IMR-90 (cell line): Measurements from ENCODE around the gene CENPN. TPM values are rescaled to one million over a fixed set of nuclear protein-coding genes. Genes with fewer than 3 reads are reported as not detected.

ENCODE experiments used
- ATAC-seq: fragments of 200-7000 bp; cut with Tn5 transposase; 2 replicates; pipeline ENCODE4 v1.9.1; 2020; ENCODE audit warnings: low read depth, mild to moderate bottlenecking, moderate library complexity
- BruUV-seq: library from RNA; stranded (reverse); fragments of 400-500 nt; replicated peaks from 2 replicates; lab custom pipeline; 2021; lab: Mats Ljungman, UMichigan
- CTCF ChIA-PET: fragments of 300-600 bp; formaldehyde crosslinking; extraction: SDS; loops from one replicate; lab custom pipeline; 2021; ENCODE audit warnings: antibody characterized with exemption; lab: Yijun Ruan, JAX
- POLR2A ChIA-PET: fragments of 300-600 bp; sonication (Branson Sonifier 250); formaldehyde crosslinking; loops from one replicate; lab custom pipeline; 2022; ENCODE audit warnings: antibody characterized with exemption; ENCODE audit not compliant: unreplicated experiment; lab: Charles Lee
- DNase-seq: peaks from one replicate; pipeline ENCODE4 v3.0.0; 2013
- H2AFZ ChIP-seq: replicated peaks from 2 replicates; pipeline ENCODE3; 2013; ENCODE audit warnings: low read length, mild to moderate bottlenecking; ENCODE audit not compliant: poor library complexity
- H2AK5ac ChIP-seq: 2 replicates; pipeline ENCODE4 v1.6.1; 2013; ENCODE audit warnings: low read depth, low read length, inconsistent platforms
- H2AK9ac ChIP-seq: replicated peaks from 2 replicates; pipeline ENCODE3; 2013; ENCODE audit warnings: mild to moderate bottlenecking, low read depth, low read length, moderate library complexity; ENCODE audit not compliant: poor library complexity
- H2BK120ac ChIP-seq: 2 replicates; pipeline ENCODE4 v1.6.1; 2013; ENCODE audit warnings: low read depth, low read length, inconsistent platforms
- H2BK15ac ChIP-seq: 3 replicates; pipeline ENCODE4 v1.6.1; 2013; ENCODE audit warnings: low read depth, low read length, inconsistent platforms
- H2BK20ac ChIP-seq: 2 replicates; pipeline ENCODE4 v1.6.1; 2013; ENCODE audit warnings: low read depth, mild to moderate bottlenecking, inconsistent platforms, low read length, moderate library complexity
- H2BK5ac ChIP-seq: 2 replicates; pipeline ENCODE4 v1.6.1; 2013; ENCODE audit warnings: mild to moderate bottlenecking, low read depth, low read length, inconsistent platforms; ENCODE audit not compliant: poor library complexity, severe bottlenecking
- H3K14ac ChIP-seq: replicated peaks from 2 replicates; pipeline ENCODE4 v1.6.1; 2013; ENCODE audit warnings: low read depth, low read length, inconsistent platforms
- H3K18ac ChIP-seq: 2 replicates; pipeline ENCODE4 v1.6.1; 2013; ENCODE audit warnings: low read depth, low read length, control low read depth
- H3K23ac ChIP-seq: 2 replicates; pipeline ENCODE4 v1.6.1; 2013; ENCODE audit warnings: low read depth, low read length, inconsistent platforms
- H3K27ac ChIP-seq: 2 replicates; pipeline ENCODE4 v1.5.1; 2013; ENCODE audit warnings: mild to moderate bottlenecking, control low read depth, low read length; ENCODE audit not compliant: insufficient read depth
- H3K27me3 ChIP-seq: 2 replicates; pipeline ENCODE4 v1.6.1; 2013; ENCODE audit warnings: low read length; ENCODE audit not compliant: control insufficient read depth, insufficient read depth
- H3K36me3 ChIP-seq: 2 replicates; pipeline ENCODE4 v1.6.1; 2013; ENCODE audit warnings: low read length, mixed read lengths; ENCODE audit not compliant: control insufficient read depth, insufficient read depth
- H3K4ac ChIP-seq: 2 replicates; pipeline ENCODE4 v1.6.1; 2013; ENCODE audit warnings: low read depth, low read length, inconsistent platforms
- H3K4me1 ChIP-seq: 2 replicates; pipeline ENCODE4 v1.6.1; 2013; ENCODE audit warnings: low read length, mixed read lengths; ENCODE audit not compliant: control insufficient read depth, insufficient read depth
- H3K4me2 ChIP-seq: 2 replicates; pipeline ENCODE4 v1.6.1; 2013; ENCODE audit warnings: low read depth, mild to moderate bottlenecking, control low read depth, low read length, moderate library complexity
- H3K4me3 ChIP-seq: 2 replicates; pipeline ENCODE4 v1.5.1; 2013; ENCODE audit warnings: low read depth, mild to moderate bottlenecking, control low read depth, low read length, moderate library complexity; ENCODE audit not compliant: insufficient read depth
- H3K56ac ChIP-seq: 2 replicates; pipeline ENCODE4 v1.6.1; 2013; ENCODE audit warnings: low read length, inconsistent platforms; ENCODE audit not compliant: insufficient read depth; ENCODE audit errors: extremely low read depth
- H3K79me1 ChIP-seq, 2 experiments: 2 replicates each; pipeline ENCODE4 v1.6.1; 2013; ENCODE audit warnings: low read length in 2 of 2, inconsistent platforms in 1 of 2, low read depth in 1 of 2
- H3K9ac ChIP-seq: 2 replicates; pipeline ENCODE4 v1.6.1; 2013; ENCODE audit warnings: low read depth, low read length, control low read depth
- H3K9me1 ChIP-seq: 2 replicates; pipeline ENCODE4 v1.6.1; 2013; ENCODE audit warnings: low read length, inconsistent platforms; ENCODE audit not compliant: insufficient read depth
- H3K9me3 ChIP-seq: 2 replicates; pipeline ENCODE4 v1.6.1; 2013; ENCODE audit warnings: low read length; ENCODE audit not compliant: control insufficient read depth, insufficient read depth
- H4K20me1 ChIP-seq: 2 replicates; pipeline ENCODE4 v1.6.1; 2013; ENCODE audit warnings: low read length, inconsistent platforms; ENCODE audit not compliant: insufficient read depth
- H4K5ac ChIP-seq: 2 replicates; pipeline ENCODE4 v1.6.1; 2013; ENCODE audit warnings: mild to moderate bottlenecking, low read depth, low read length, control low read depth
- H4K8ac ChIP-seq, 2 experiments: 2 replicates each; pipeline ENCODE4 v1.6.1; 2013; ENCODE audit warnings: low read depth in 2 of 2, low read length in 2 of 2, control low read depth in 1 of 2, inconsistent platforms in 1 of 2
- H4K91ac ChIP-seq: 2 replicates; pipeline ENCODE4 v1.6.1; 2013; ENCODE audit warnings: low read depth, low read length, inconsistent platforms; ENCODE audit not compliant: insufficient read depth
- BHLHE40 ChIP-seq: fragments of 150-350 bp; IDR thresholded peaks from 2 replicates; pipeline ENCODE4 v1.6.1; 2016; ENCODE audit warnings: mild to moderate bottlenecking, low read depth, low read length
- CEBPB ChIP-seq: IDR thresholded peaks from 2 replicates; pipeline ENCODE4 v1.6.1; 2012; ENCODE audit warnings: low read depth, low read length, improper control_type of control experiment
- MAFK ChIP-seq: IDR thresholded peaks from 2 replicates; pipeline ENCODE4 v1.6.1; 2012; ENCODE audit warnings: low read depth, low read length, improper control_type of control experiment
- RFX5 ChIP-seq: IDR thresholded peaks from 2 replicates; pipeline ENCODE4 v1.8.0; 2012; ENCODE audit warnings: low read depth, mild to moderate bottlenecking, low read length, moderate library complexity
- SMC3 ChIP-seq: fragments of 150-350 bp; IDR thresholded peaks from 2 replicates; pipeline ENCODE4 v1.6.1; 2016; ENCODE audit warnings: low read depth, mild to moderate bottlenecking, antibody characterized with exemption, low read length, moderate library complexity
- WGBS, 2 experiments: methylation state at CpG; one replicate each; pipeline versions ENCODE4 v1.1.5 to v1.1.7; 2013; ENCODE audit warnings: missing lambda C conversion rate in 2 of 2; ENCODE audit not compliant: insufficient read length in 1 of 2; ENCODE audit errors: extremely low coverage in 2 of 2; 5-methylcytosine and 5-hydroxymethylcytosine counted together
- dilution Hi-C: fragments of 300-500 bp; cut with HindIII; formaldehyde crosslinking; loops from one replicate; pipeline ENCODE4 v1.14.3; 2018; ENCODE audit warnings: low sequenced_read_pairs; ENCODE audit not compliant: unreplicated experiment
- in situ Hi-C: fragments of 300-500 bp; cut with MboI; formaldehyde crosslinking; loops from 3 replicates; pipeline ENCODE4 v1.14.3; 2019; ENCODE audit warnings: low sequenced_read_pairs, inconsistent platforms, mixed read lengths
- intact Hi-C: fragments of 100-400 bp; cut with micrococcal nuclease; formaldehyde crosslinking; loops from 2 replicates; pipeline ENCODE4 v1.10.0; 2022
- polyA plus RNA-seq, 3 experiments: library from polyadenylated mRNA; depleted of rRNA; stranded (reverse); fragments of >200 nt; gene quantifications; 2 replicates each; pipeline ENCODE4 v1.2.3, GENCODE V29; 2012; ENCODE audit warnings: low replicate concordance in 1 of 3
- total RNA-seq: library from RNA; depleted of rRNA; stranded (reverse); fragments of >200 nt; gene quantifications from 2 replicates; pipeline ENCODE4 v1.2.3, GENCODE V29; 2012

CENPN gene
- total and polyA plus RNA-seq, 2 of the 4 experiments (the other 2 are of a cell fraction) = 20.5 to 22.8 TPM

- H2AK9ac ChIP-seq = no peak overlapping the region
- CTCF ChIA-PET = no interaction called here
- dilution Hi-C loops (no loop called here), in situ Hi-C loops (no loop called here), intact Hi-C loops (no loop called here)
- no peaks in the 10 kb centered on the region for H3K79me1 ChIP-seq
- H3K27me3 ChIP-seq = no peaks in the 10 kb centered on the region
- no peak overlapping the region for H3K56ac ChIP-seq
- H3K4me1 ChIP-seq = no peaks in the 10 kb centered on the region
- H2BK120ac ChIP-seq = no peak overlapping the region
- H3K4me2 ChIP-seq = no peak overlapping the region
- no peak overlapping the region for H2BK15ac ChIP-seq
- no peak overlapping the region for H4K8ac ChIP-seq
- no peak overlapping the region for H3K27ac ChIP-seq
- H3K9me3 ChIP-seq = no peaks in the 10 kb centered on the region
- H4K5ac ChIP-seq = no peak overlapping the region
- no peaks in the 10 kb centered on the region for H4K20me1 ChIP-seq
- H2BK20ac ChIP-seq = no peak overlapping the region
- POLR2A ChIA-PET = no interaction called here
- 0 out of 2 replicates have a peak, but pooled peaks cover 3% of the 10 kb centered on the region for H3K9me1 ChIP-seq
- H2AFZ ChIP-seq = no peak overlapping the region
- no peak overlapping the region for H3K9ac ChIP-seq
- H4K91ac ChIP-seq = no peak overlapping the region
- H3K4me3 ChIP-seq = no peak overlapping the region
- no peak overlapping the region for H2BK5ac ChIP-seq
- H2AK5ac ChIP-seq = no peak overlapping the region
- H3K36me3 ChIP-seq = no peaks in the 10 kb centered on the region
- no peak overlapping the region for H3K4ac ChIP-seq
- H3K18ac ChIP-seq = no peak overlapping the region
- no CpG with 5 or more reads among the region's 4 CpGs for WGBS, 2 experiments
- TF ChIP-seq BHLHE40 = no peak
- no peak for TF ChIP-seq MAFK
- TF ChIP-seq RFX5 = no peak
- TF ChIP-seq SMC3 = no peak
- no peak for TF ChIP-seq CEBPB
- H3K23ac ChIP-seq = no peak overlapping the region
- no peak overlapping the region for H3K14ac ChIP-seq
- ATAC-seq (no peak), DNase-seq (no peak)
- no TSS peak for BruUV-seq
These were observed 62.0 kb downstream of the CENPN start for GRCh38 chr16:81069063-81069462.
